ENCODE results near the gene TSPOAP1. TPM values are rescaled to one million over a fixed set of nuclear protein-coding genes. Genes with fewer than 3 reads are reported as not detected.

TSPOAP1 gene
- total RNA-seq, 1 experiment from 2014 or later: 6.0 TPM

GRCh38 chr17:58326609-58327362, 1.8 kb downstream of the TSPOAP1 start:
- no peaks in the 10 kb centered on the region for H3K9me3 ChIP-seq
- H3K27me3 ChIP-seq (replicated peaks; ENCODE audit: control insufficient read depth, insufficient read depth, low read length): no peaks in the 10 kb centered on the region
- Mint-ChIP-seq H3K36me3 (ENCODE audit: insufficient read depth, unreplicated experiment) (peaks cover 8% of the 10 kb centered on the region), H3K4me3 (ENCODE audit: unreplicated experiment) (no peak overlapping the region), H3K9me3 (ENCODE audit: unreplicated experiment) (no peaks in the 10 kb centered on the region), H3K4me1 (ENCODE audit: low read depth, unreplicated experiment) (peaks cover 14% of the 10 kb centered on the region), H3K27me3 (ENCODE audit: insufficient read depth, unreplicated experiment) (no peaks in the 10 kb centered on the region), H3K27ac (ENCODE audit: unreplicated experiment) (no peak overlapping the region)
- BruUV-seq (replicated peaks): no TSS peak
- H3K4me1 ChIP-seq: no peaks in the 10 kb centered on the region; the same call in 1 of the 2 replicates
- no peaks in the 10 kb centered on the region for H3K36me3 ChIP-seq (ENCODE audit: control insufficient read depth, insufficient read depth, low read length)
- no peak for TF ChIP-seq CTCF (IDR thresholded peaks at IDR 0.05; ENCODE audit: insufficient read depth in 1 of 2, low read depth in 1 of 2, low read length in 1 of 2, severe bottlenecking in 1 of 2, unreplicated experiment in 1 of 2)
- no peak overlapping the region for H3K4me3 ChIP-seq (ENCODE audit: low read depth, low read length)
- DNase-seq: no peak
- ChIA-PET CTCF (interaction anchor here (0.8 to 1.7 kb wide), 3 partner anchors 9 to 90 kb away, joined by 3 to 17 read pairs (median 4); partner anchors contain the start of gene RNF43), POLR2A (interaction anchor here (0.6 to 1.2 kb wide), 2 partner anchors 11 to 91 kb away, joined by 3 to 5 read pairs; no protein-coding TSS in a partner anchor)
- intact Hi-C loops (cut with micrococcal nuclease; ENCODE audit: unreplicated experiment): no loop called here

GRCh38 chr17:58325976-58326468, 2.6 kb downstream of the TSPOAP1 start:
- Mint-ChIP-seq H3K9me3 (ENCODE audit: unreplicated experiment) (no peaks in the 10 kb centered on the region), H3K4me3 (ENCODE audit: unreplicated experiment) (no peak overlapping the region), H3K27ac (ENCODE audit: unreplicated experiment) (peak overlapping the region; percentile 32), H3K27me3 (ENCODE audit: insufficient read depth, unreplicated experiment) (no peaks in the 10 kb centered on the region), H3K36me3 (ENCODE audit: insufficient read depth, unreplicated experiment) (peaks cover under 1% of the 10 kb centered on the region), H3K4me1 (ENCODE audit: low read depth, unreplicated experiment) (peaks cover 14% of the 10 kb centered on the region)
- H3K9me3 ChIP-seq: no peaks in the 10 kb centered on the region
- ChIA-PET CTCF (interaction anchor here (0.8 to 1.7 kb wide), 4 partner anchors 8 to 126 kb away, joined by 3 to 17 read pairs (median 4); partner anchors contain the start of gene RNF43), POLR2A (interaction anchor here (0.6 to 1.2 kb wide), 2 partner anchors 11 to 92 kb away, joined by 3 to 5 read pairs; no protein-coding TSS in a partner anchor)
- H3K27me3 ChIP-seq (replicated peaks; ENCODE audit: control insufficient read depth, insufficient read depth, low read length): no peaks in the 10 kb centered on the region
- no peak for DNase-seq
- TF ChIP-seq CTCF (IDR thresholded peaks at IDR 0.05; ENCODE audit: insufficient read depth in 1 of 2, low read depth in 1 of 2, low read length in 1 of 2, severe bottlenecking in 1 of 2, unreplicated experiment in 1 of 2): no peak
- BruUV-seq (replicated peaks): no TSS peak
- intact Hi-C loops (cut with micrococcal nuclease; ENCODE audit: unreplicated experiment): no loop called here
- H3K4me1 ChIP-seq: no peaks in the 10 kb centered on the region; the same call in 1 of the 2 replicates
- H3K36me3 ChIP-seq (ENCODE audit: control insufficient read depth, insufficient read depth, low read length): no peaks in the 10 kb centered on the region
- no peak overlapping the region for H3K4me3 ChIP-seq (ENCODE audit: low read depth, low read length)

- no peaks in the 10 kb centered on the region for H3K36me3 ChIP-seq (ENCODE audit: control insufficient read depth, insufficient read depth, low read length)
Measured at GRCh38 chr17:58325289-58325726, 3.3 kb downstream of the TSPOAP1 start.

More at GRCh38 chr17:58325289-58325726, 3.3 kb downstream of the TSPOAP1 start:
- no peaks in the 10 kb centered on the region; the same call in 1 of the 2 replicates for H3K4me1 ChIP-seq
- Mint-ChIP-seq H3K9me3 (ENCODE audit: unreplicated experiment) (no peaks in the 10 kb centered on the region), H3K27ac (ENCODE audit: unreplicated experiment) (no peak overlapping the region), H3K4me1 (ENCODE audit: low read depth, unreplicated experiment) (peaks cover 14% of the 10 kb centered on the region), H3K27me3 (ENCODE audit: insufficient read depth, unreplicated experiment) (no peaks in the 10 kb centered on the region), H3K4me3 (ENCODE audit: unreplicated experiment) (peak overlapping the region; percentile 15), H3K36me3 (ENCODE audit: insufficient read depth, unreplicated experiment) (no peaks in the 10 kb centered on the region)
- H3K9me3 ChIP-seq: no peaks in the 10 kb centered on the region
- no peak for DNase-seq
- H3K27me3 ChIP-seq (replicated peaks; ENCODE audit: control insufficient read depth, insufficient read depth, low read length): no peaks in the 10 kb centered on the region
- intact Hi-C loops (cut with micrococcal nuclease; ENCODE audit: unreplicated experiment): no loop called here
- no peak for TF ChIP-seq CTCF (IDR thresholded peaks at IDR 0.05; ENCODE audit: insufficient read depth in 1 of 2, low read depth in 1 of 2, low read length in 1 of 2, severe bottlenecking in 1 of 2, unreplicated experiment in 1 of 2)
- no peak overlapping the region for H3K4me3 ChIP-seq (ENCODE audit: low read depth, low read length)
- ChIA-PET CTCF (interaction anchor here (0.8 to 1.7 kb wide), 2 partner anchors 8 to 125 kb away, joined by 3 to 17 read pairs; no protein-coding TSS in a partner anchor), POLR2A (interaction anchor here (1.2 kb wide), 1 partner anchor 92 kb away, joined by 5 read pairs; no protein-coding TSS in a partner anchor)
- BruUV-seq (replicated peaks): no TSS peak
